Hematopoietic multipotent progenitor cell treated with erythropoietin and hydrocortisone succinate and interleukin-3 and kit ligand, for 17 days (in vitro differentiated cells): ENCODE data around the gene ADD1.

Source experiments
- DNase-seq: peaks from one replicate; pipeline ENCODE4 v3.0.0-alpha.2; 2015; ENCODE audit warnings: low spot score

ADD1 gene

DNA sequence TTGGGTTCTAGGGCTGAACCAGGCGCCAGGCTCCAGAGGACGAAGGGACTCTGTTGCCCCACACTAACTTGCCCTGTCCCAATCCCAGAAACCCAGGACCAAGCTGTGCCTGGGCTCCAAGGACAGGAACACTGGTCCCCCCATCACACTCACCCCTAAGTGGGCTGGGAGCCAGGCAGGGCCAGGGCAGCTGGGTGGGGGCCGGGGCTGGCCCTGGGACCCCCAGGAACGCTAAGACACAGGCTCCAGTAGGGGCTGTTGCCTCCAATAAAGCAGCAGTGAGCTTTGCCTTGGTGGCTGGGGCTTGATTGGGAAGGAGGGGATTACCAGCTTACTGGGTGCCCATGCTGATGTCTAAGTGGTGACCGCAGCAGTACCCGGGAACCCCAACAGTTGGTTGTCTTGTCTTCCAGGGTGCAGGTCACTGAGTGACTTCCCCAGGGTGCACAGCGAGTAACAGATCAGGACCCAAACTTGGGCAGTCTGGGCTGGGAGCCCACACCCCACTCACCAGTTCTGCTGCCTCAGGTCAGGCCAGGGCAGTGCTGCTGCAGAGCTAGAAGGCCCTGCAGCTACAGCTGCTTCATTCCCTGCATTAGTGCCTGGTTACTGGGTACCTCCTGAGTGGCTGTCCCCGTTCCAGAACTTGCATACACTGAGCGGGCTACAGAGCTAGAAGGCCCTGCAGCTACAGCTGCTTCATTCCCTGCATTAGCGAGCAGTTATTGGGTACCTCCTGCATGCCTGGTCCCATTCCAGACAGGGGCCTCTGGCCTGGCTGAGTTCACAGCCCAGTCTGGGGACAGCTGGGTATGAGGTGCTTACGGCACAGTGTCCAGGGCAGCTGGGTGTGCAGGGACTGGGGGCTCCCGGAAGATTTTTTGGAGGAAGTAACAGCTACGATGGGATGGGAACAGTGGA is 9.4 kb upstream of the ADD1 start:
- no peak for DNase-seq

DNA sequence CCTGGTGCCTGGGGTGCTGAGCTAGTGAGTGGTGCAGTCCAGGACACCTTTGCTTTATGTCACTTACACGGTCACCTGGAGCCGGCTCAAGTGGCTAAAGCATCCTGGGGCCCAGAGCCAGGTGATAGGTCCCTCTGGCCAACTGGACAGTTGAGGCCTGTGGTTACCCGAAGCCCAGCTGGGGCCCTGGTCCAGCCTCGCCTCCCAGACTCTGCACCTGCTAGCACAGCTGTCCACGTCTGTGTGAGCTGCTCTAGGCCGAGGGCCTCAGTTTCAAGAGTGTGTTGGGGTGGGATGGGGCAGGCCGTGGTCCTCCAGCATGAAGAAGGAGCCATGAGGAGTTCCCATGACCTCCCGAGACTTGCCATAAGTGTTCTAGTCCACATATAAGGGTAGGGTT is 7.7 kb upstream of the ADD1 start:
- no peak for DNase-seq

DNA sequence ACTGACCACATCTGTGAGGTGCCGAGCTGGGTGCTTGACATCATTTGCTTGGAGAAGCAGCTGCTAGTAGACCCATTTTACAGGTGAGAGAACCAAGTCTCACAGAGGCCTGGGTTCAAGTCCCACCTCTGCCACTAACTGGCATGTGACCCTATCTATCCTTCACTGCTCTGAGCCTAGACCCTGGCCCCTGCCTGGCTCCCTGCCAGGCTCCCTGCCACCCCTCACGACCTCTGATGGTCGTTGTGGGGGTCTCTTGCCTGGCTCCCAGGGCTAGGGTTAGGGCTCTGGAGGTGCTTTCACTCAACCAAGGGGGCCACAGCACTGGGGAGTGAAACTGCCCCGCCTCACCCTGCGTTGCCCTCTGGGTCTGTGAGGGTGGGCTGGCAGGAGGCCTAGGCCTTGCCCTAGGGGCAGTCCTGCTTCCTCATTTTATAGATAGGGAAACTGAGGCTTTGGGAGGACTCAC is 7.2 kb upstream of the ADD1 start:
- DNase-seq, result no peak

DNA sequence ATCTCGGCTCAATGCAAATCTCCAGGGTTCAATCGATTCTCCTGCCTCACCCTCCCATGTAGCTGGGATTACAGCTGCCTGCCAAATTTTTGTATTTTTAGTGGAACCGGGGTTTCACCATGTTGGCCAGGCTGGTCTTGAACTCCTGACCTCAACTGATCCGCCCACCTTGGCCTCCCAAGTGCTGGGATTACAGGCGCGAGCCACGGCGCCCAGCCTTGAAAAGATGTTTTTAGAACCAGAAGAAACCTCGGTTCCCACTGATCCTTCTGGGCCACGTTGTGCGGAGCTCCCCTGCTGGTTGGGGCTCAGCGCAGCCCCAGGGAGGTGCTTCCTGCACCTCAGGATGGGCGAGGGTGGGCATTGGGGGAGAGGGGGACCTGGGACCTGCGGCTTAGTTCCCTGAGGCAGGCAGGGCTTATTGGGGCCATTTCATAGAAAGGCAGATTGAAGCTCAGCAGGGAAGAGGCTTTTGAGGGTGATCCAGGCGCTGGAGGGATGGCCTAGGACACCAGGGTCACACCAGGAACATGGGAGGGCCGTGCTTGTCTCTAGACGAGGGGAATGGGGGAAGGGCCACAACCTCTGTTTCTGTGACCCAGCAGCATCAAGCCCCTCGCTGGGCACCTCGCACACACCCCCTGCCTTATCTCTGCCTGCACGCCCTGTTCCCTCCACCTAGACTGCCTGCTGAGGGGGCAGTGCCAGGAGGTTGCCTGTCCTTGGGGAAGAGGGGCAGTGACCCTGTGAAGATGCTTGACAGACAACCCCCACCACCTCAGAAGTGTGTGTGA is 6.3 kb upstream of the ADD1 start:
- no peak for DNase-seq

DNA sequence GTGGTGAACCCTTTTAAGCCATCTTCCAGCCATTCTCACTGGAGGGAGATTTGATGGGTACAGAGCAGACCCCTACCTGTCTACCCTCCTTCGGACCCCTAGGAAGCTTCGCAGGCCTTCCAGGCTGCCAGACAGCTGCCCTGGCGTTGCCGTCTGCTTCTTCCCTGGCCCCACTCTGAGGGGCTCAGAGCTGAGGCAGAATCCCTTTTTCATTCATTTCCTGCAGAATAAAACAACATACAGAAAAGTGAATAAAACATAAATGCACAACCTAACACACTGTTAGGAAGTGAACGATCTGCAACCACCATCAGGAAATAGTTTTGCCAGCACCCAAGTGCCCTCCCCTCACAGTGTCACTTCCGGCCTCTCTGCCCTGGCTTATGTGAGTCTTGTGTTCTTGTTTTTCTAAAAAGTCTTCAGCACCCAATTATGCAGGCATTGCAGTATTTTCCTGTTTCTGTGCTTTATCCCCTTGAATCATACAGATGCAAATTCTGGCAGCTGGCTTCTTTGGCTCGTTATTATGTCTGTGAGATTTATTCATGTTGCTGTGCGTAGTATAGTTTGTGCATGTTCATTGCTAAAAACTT is 5.6 kb upstream of the ADD1 start:
- no peak for DNase-seq

DNA sequence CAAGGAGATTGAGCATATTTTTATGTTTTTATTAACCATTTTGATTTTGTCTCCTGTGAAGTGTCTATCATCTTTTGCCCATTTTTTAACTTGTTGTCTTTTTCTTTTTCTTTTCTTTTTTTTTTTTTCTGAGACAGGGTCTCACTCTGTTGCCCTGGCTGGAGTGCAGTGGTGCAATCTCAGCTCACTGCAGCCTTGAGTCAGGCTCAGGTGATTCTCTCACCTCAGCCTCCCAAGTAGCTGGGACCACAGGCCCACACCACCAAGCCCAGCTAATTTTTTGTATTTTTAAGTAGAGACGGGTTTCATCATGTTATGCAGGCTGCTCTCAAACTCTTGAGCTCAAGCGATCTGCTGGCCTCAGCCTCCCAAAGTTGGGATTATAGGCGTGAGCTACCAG is 4.6 kb upstream of the ADD1 start:
- no peak for DNase-seq

DNA sequence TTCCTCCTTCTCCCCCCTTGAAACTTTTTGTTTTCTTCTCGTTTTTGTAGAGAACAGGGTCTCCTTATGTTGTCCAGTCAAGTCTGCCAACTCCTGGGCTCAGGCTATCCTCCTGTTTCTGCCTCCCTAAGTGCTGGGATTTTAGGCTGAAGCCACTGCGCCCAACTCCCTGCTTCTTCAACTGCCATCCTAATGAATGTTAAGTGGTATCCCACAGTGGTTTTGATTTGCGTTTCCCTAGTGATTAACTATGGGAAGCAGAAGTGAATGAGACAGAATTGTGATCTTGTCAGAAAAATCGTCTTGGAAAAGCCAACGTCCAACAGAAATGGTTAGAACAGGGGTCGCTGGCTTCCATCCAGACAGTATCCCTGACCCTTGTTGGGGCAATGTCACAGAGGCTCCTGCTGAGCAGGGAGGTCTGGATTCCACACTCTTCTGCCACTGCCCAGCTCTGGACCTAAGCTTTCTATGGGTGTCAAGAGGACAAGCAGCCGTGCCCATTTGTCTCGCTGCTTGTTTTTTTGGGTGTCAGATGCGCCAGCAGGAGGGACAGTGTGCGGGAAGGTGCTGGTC is 869 bp upstream of the ADD1 start:
- DNase-seq, result no peak

DNA sequence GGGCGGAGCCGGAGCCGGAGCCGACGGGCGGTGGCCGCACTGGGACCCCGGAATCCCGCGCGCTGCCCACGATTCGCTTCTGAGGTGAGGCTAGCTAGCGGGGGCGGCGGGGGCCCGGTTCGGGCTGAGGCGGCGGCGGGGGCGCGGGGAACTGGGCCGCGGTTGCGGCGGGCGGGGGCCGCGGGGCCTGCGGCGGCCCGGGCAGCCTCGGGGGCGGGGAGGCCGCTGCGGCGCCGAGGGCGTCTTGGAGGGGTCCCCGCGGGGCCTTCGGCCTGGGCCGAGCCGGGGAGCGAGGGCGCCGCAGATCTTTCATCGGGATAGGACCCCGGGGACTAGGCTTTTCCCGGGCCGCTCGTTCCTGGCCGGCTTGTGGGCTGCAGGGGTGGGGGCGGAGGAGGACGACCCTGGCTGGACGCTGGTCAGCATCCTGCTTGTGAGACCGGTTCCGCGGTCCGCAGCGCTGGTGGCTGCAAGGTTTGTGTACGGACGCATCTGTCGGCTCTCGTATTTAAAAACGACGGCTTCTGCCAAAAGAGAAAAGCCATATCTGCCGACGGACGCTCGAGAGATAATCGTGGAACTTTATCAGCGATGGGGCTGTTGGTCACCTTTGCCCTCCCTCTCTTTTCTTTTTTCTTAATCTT is 419 bp downstream of the ADD1 start:
- no peak for DNase-seq

DNA sequence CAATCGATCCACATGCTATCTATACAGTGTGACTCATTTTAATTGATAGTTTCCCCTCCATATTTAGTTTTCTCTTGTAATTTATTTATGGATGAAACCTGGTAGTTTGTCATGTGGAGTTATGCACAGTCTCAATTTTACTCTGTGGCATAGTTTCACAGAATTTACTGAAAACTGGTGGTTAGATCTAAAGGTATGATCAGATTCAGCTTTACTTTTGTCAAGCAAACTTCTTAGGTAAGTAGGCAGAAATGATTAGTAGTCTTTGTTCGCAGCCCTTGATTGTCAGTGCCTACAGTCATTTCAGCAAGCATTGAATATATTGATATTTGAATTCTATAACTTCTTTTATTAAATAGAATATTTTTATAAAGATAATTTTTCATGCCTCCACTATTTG is 2.5 kb downstream of the ADD1 start:
- DNase-seq, result no peak

DNA sequence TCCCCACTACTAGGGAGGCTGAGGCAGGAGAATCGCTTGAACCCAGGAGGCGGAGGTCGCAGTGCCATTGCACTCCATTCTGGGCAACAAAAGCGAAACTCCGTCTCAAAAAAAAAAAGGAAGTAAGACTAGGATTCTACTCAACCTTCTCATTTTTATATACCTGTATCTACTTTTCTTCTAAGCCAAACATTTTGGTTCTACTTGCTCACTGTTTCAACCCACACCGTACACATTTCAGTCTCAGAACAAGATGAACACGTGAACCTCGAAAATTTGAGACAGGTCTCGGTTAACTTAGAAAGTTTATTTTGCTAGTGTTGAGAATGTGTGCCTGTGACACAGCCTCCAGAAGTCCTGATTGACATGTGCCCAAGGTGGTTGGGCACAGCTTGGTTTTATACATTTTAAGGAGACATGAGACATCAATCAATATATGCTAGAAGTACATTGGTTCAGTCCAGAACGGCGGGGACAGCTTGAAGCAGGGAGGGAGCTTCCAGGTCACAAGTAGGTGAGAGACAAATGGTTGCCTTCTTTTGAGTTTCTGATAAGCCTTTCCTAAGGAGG is 3.7 kb downstream of the ADD1 start:
- no peak for DNase-seq

DNA sequence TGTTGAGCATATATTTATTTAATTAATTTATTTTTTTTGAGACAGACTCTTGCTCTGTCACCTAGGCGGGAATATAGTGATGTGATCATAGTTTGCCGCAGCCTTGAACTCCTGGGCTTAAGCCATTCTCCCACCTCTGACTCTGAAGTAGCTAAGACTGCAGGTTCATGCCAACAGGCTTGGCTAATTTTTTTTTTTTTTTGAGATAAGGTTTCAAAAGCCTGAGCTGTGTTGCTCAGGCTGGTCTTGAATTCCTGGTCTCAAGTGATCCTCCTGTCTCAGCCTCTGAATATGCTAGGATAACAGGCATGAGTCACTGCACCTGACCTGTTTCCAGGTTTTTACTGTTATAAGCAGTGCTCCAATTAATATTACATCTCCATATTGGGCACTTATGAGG is 4.8 kb downstream of the ADD1 start:
- DNase-seq, result peak; percentile 61

DNA sequence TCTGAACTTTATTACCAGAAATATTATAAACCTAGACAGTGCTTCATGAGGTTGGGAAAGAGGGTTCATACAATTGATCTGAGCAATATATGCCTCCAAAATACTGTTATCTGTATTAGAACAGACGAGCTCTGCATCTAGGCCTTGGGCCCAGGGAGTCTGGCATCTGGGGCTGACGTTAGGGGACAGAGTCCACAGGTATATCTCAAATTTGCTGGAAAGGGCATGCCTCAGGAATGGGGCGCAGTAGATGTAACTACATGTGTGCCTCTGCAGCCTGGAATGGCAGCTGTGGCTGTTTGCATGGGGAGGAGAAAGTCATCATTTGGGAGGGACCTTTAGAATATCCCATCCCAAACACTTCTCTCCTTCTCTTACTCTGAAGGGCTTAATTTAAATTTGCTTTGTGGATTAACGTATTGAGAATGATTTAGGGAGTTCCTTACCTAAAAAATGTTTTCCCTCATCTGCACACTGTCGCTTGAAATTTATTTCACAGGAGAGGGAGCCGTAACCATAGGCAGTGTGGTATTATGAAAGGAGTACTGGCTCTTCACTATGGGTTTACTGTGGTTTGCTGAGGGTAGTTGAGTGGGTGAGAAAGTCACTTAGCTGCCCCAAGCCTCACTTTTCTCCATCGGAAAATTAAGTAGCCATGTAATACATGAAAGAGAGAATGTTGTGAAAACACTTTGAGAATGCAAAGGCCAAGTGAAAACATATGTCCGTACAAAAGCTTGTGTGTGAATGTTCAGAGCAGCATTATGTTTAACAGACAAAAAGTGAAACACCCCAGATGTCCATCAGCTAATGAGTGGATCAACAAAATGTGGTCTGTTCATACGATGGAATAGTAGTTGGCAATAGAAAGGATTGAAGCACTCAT is 5.9 kb downstream of the ADD1 start:
- DNase-seq, result peak; percentile 33

DNA sequence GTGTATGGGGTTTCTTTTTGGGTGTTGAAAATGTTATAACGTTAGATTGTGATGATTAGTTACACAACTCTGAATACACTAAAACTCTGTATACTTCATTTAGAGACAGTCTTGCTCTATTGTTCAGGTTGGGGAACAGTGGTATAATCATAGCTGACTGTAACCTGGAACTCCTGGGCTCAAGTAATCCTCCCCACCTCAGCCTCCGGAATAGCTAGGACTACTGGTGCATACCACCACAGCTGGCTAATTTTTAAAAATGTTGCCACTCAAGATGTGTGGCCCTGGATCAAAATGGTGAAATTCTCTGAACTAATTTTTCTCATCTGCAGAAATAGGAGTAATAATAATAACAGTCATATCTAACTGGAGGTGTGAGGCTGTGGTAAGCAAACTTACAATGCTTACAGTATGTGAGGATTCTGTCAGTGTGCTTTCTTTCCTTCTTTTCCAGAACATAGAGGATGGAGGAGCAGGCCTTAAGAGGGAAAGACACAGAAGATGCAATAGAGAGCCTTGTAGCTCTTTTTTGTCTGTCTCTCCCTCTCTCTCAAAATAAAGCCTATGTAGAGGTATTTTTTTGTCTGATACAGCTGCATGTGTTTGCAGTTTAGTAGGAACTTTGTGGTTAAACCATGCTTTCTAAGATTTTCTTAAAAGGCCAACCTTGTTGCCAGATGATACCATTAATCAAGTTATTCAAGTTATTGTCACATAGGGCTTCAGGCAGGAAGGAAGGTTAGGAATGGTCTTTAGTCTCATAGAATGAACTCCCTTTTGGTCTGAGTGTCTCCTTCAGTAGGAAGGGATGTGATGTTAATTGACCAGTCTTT is 7.5 kb downstream of the ADD1 start:
- DNase-seq, result no peak

DNA sequence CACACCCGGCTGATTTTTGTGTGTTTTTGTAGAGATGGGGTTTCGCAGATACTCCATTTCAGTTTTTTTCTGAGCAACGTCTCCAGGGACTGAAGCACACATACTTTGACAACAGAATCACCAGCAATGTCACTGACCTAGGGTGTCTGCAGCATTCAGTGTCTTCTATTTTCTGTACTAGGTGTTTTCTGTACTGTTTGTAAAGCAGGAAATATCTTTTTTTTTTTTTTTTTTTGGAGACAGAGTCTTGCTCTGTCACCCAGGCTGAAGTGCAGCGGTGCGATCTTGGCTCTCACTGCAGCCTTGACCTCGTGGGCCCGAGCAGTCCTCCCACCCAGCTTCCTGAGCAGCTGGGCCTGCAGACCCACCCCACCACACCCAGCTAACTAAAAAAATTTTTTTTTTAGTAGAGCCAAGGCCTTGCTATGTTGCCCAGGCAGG is 8.9 kb downstream of the ADD1 start:
- no peak for DNase-seq

DNA sequence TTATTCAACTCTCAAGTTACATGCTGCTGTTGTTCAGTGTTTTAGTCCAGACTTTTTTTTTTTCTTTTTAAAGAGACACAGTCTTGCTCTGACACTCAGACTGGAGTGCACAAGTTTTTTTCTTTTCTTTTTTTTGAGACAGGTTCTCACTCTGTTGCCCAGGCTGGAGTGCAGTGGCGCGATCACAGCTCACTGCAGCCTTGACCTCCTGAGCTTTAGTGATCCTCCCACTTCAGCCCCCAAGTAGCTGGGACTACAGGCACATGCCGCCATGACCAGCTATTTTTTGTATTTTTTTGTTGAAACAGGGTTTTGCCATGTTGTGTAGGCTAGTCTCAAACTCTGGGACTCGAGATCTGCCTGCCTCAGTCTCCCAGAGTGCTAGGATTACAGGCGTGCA is 11.9 kb downstream of the ADD1 start:
- no peak for DNase-seq

DNA sequence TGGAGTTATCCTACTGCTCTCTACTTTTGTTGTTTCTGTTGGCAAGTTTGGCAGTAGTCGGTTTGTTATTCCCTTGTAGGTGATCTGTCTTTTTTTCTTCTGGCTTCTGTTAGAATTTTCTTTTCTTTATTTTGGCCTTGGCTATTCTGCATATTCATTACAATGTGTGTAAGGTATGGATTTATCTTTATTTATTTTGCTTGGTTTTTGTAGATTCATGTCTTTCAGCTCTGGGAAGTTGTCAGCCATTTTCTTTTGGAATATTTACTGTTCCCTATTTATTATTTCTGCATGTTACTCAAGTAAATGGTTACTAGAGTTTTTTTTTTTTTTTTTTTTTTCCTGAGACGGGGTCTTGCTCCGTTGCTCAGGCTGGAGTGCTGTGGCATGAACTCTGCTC is 12.6 kb downstream of the ADD1 start:
- DNase-seq, result no peak

DNA sequence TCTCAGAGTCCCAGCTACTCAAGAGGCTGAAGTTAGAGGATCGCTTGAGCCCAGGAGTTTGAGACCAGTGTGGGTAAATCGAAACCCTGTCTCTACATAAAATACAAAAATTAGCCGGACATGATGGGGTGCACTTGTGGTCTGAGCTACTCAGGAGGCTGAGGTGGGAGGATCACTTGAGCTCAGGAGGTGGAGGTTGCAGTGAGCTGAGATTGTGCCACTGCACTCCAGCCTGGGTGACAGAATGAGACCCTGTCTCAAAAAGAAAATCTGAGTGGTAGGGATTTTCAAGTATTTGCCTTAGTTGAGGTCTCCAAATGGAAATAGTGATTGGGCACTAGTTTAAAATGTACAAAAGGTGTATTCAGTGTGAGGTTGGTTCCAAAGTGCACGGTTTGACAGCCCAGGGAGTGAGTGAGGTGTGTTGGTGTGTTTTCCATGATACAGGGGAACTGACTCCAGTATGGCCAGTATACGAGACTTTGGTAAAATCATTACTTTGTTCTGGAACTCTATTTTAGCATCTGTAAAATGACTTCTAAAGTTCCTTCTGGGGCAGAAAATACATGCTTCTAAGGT is 13.8 kb downstream of the ADD1 start:
- DNase-seq, result no peak

DNA sequence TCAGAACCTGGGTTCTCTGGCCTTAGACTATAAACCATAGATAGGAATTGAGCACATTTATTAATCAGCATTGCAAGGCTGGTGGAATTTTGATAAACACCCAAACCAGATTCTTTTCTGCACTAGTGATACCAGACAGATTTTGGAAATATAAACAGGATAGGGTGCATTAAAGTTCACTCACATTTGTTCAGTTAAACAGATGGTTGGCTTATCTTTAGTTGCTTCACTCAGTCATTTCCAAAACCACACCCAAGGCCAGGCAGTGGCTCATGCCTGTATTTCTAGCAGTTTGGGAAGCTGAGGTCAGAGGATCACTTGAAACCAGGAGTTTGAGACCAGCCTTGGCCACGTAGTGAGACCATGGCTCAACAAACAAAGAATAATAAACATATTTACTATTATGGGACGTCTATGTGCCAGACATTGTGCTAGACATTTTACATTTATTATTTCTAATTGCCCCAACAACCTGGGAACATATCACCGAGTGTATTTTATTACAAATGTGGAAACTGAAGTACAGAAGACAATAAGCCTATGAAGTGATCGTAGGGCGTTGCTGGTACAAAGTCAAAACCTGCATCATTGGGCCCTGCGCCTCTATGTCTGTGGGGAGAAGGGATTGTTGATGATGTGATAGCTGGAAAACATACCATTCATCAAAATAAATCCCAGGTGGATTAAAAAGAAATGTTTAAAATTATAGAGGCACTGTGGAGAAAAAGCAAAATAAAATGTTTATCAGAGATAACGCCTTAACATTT is 15.0 kb downstream of the ADD1 start:
- DNase-seq, result peak; percentile 49
